IPS DF 6.9 (cell line): Measurements from ENCODE around the gene THY1.

Experiments
- DNase-seq: peaks from one replicate; pipeline ENCODE4 v3.0.0-alpha.2; 2013; ENCODE audit warnings: low read depth, low spot score
- H3K27ac ChIP-seq: one replicate; pipeline ENCODE4 v1.5.1; 2013; ENCODE audit warnings: low read length, control low read depth
- H3K27me3 ChIP-seq: 2 replicates; pipeline ENCODE4 v1.6.1; 2013; ENCODE audit warnings: mild to moderate bottlenecking, low read length; ENCODE audit not compliant: control insufficient read depth, insufficient read depth
- H3K36me3 ChIP-seq: 2 replicates; pipeline ENCODE4 v1.6.1; 2013; ENCODE audit warnings: low read length; ENCODE audit not compliant: control insufficient read depth, insufficient read depth
- H3K4me1 ChIP-seq: 2 replicates; pipeline ENCODE4 v1.6.1; 2013; ENCODE audit warnings: low read length; ENCODE audit not compliant: control insufficient read depth, insufficient read depth
- H3K4me3 ChIP-seq: 2 replicates; pipeline ENCODE4 v1.5.1; 2013; ENCODE audit warnings: mild to moderate bottlenecking, low read length
- H3K9me3 ChIP-seq: 2 replicates; pipeline ENCODE4 v1.6.1; 2013; ENCODE audit warnings: low read length, inconsistent platforms; ENCODE audit not compliant: control insufficient read depth, insufficient read depth
- WGBS: extraction: QIAGEN DNeasy Blood & Tissue Kit; methylation state at CpG from one replicate; pipeline ENCODE4 v1.1.7; 2013; ENCODE audit warnings: mixed read lengths, missing lambda C conversion rate; ENCODE audit not compliant: insufficient read length, insufficient coverage; 5-methylcytosine and 5-hydroxymethylcytosine counted together

Gene THY1

GRCh38 chr11:119377112-119377901 lies 45.7 kb downstream of the THY1 start:
- Histone ChIP-seq H3K4me3 (no peak overlapping the region), H3K4me1 (peaks cover 23% of the 10 kb centered on the region), H3K27me3 (peaks cover 3% of the 10 kb centered on the region; the same call in 1 of the 2 replicates), H3K9me3 (no peaks in the 10 kb centered on the region), H3K27ac (no peak overlapping the region), H3K36me3 (no peaks in the 10 kb centered on the region)
- DNase-seq: no peak
- WGBS: no CpG with 5 or more reads among the region's 12 CpGs

GRCh38 chr11:119376197-119376847 lies 46.6 kb downstream of the THY1 start:
- no peak overlapping the region for H3K4me3 ChIP-seq
- H3K27me3 ChIP-seq: peaks cover 3% of the 10 kb centered on the region; the same call in 1 of the 2 replicates
- no peaks in the 10 kb centered on the region for H3K9me3 ChIP-seq
- H3K27ac ChIP-seq: no peak overlapping the region
- WGBS: no CpG with 5 or more reads among the region's 11 CpGs
- H3K36me3 ChIP-seq: no peaks in the 10 kb centered on the region
- peaks cover 23% of the 10 kb centered on the region for H3K4me1 ChIP-seq
- DNase-seq: no peak

GRCh38 chr11:119375337-119376196 lies 47.4 kb downstream of the THY1 start:
- Histone ChIP-seq H3K9me3 (no peaks in the 10 kb centered on the region), H3K4me3 (no peak overlapping the region), H3K27ac (no peak overlapping the region), H3K36me3 (no peaks in the 10 kb centered on the region), H3K27me3 (peaks cover 3% of the 10 kb centered on the region; the same call in 1 of the 2 replicates), H3K4me1 (peaks cover 18% of the 10 kb centered on the region)
- no peak for DNase-seq
- WGBS: no CpG with 5 or more reads among the region's 14 CpGs

GRCh38 chr11:119374632-119375336 lies 48.2 kb downstream of the THY1 start:
- DNase-seq: no peak
- Histone ChIP-seq H3K27ac (no peak overlapping the region), H3K4me1 (peaks cover 15% of the 10 kb centered on the region), H3K36me3 (no peaks in the 10 kb centered on the region), H3K4me3 (no peak overlapping the region), H3K27me3 (no peaks in the 10 kb centered on the region), H3K9me3 (no peaks in the 10 kb centered on the region)
- no CpG with 5 or more reads among the region's 11 CpGs for WGBS

- H3K27me3 ChIP-seq: no peaks in the 10 kb centered on the region
- H3K4me3 ChIP-seq: no peak overlapping the region
- no peak overlapping the region for H3K27ac ChIP-seq
- no peaks in the 10 kb centered on the region for H3K36me3 ChIP-seq
- no peak for DNase-seq
- peaks cover 14% of the 10 kb centered on the region for H3K4me1 ChIP-seq
- no peaks in the 10 kb centered on the region for H3K9me3 ChIP-seq
- no CpG with 5 or more reads among the region's 5 CpGs for whole genome bisulfite sequencing
These were observed 48.9 kb downstream of the THY1 start for GRCh38 chr11:119373921-119374631.

- WGBS: no CpG with 5 or more reads among the region's 23 CpGs
- no peaks in the 10 kb centered on the region for H3K9me3 ChIP-seq
These were observed 49.7 kb downstream of the THY1 start for GRCh38 chr11:119373059-119373920.

GRCh38 chr11:119372260-119373058 lies 50.5 kb downstream of the THY1 start:
- Histone ChIP-seq H3K27me3 (no peaks in the 10 kb centered on the region), H3K27ac (no peak overlapping the region), H3K4me1 (peaks cover 7% of the 10 kb centered on the region; the same call in 1 of the 2 replicates), H3K4me3 (no peak overlapping the region), H3K36me3 (no peaks in the 10 kb centered on the region), H3K9me3 (no peaks in the 10 kb centered on the region)
- WGBS: no CpG with 5 or more reads among the region's 26 CpGs
- no peak for DNase-seq

More at GRCh38 chr11:119373059-119373920, 49.7 kb downstream of the THY1 start:
- H3K36me3 ChIP-seq: no peaks in the 10 kb centered on the region
- no peak overlapping the region for H3K27ac ChIP-seq
- H3K4me1 ChIP-seq: peaks cover 10% of the 10 kb centered on the region
- H3K4me3 ChIP-seq: no peak overlapping the region
- H3K27me3 ChIP-seq: no peaks in the 10 kb centered on the region
- no peak for DNase-seq

GRCh38 chr11:119371778-119372182 lies 51.2 kb downstream of the THY1 start:
- H3K4me1 ChIP-seq: peaks cover 6% of the 10 kb centered on the region; the same call in 1 of the 2 replicates
- H3K36me3 ChIP-seq: no peaks in the 10 kb centered on the region
- H3K27me3 ChIP-seq: no peaks in the 10 kb centered on the region
- H3K4me3 ChIP-seq: no peak overlapping the region
- no peak for DNase-seq
- WGBS: no CpG with 5 or more reads among the region's 8 CpGs
- no peak overlapping the region for H3K27ac ChIP-seq
- H3K9me3 ChIP-seq: no peaks in the 10 kb centered on the region
